Neural crest cell (in vitro differentiated cells): Measurements from ENCODE around the gene DMRTB1. TPM values are rescaled to one million over a fixed set of nuclear protein-coding genes. Genes with fewer than 3 reads are reported as not detected.
"Not testable (repeated sequence)": the region's sequence is repeated elsewhere in the genome, so short reads cannot be mapped to it uniquely, and the experiment has no call there.

Source experiments
- DNase-seq: peaks from one replicate; pipeline ENCODE4 v3.0.0; 2021; ENCODE audit warnings: low read depth, mixed read lengths, low spot score
- H3K27ac Mint-ChIP-seq: one replicate; pipeline ENCODE4 v1.8.0; 2021; ENCODE audit warnings: mild to moderate bottlenecking, mixed read lengths; ENCODE audit not compliant: unreplicated experiment
- H3K27me3 Mint-ChIP-seq: 2 replicates; pipeline ENCODE4 v1.8.0; 2021; ENCODE audit warnings: low read depth, mild to moderate bottlenecking, mixed read lengths
- H3K36me3 Mint-ChIP-seq: 2 replicates; pipeline ENCODE4 v1.8.0; 2021; ENCODE audit warnings: low read depth, mild to moderate bottlenecking, mixed read lengths
- H3K4me1 Mint-ChIP-seq: 2 replicates; pipeline ENCODE4 v1.8.0; 2021; ENCODE audit warnings: mixed read lengths
- H3K4me3 Mint-ChIP-seq: one replicate; pipeline ENCODE4 v1.8.0; 2021; ENCODE audit warnings: mild to moderate bottlenecking, mixed read lengths
- H3K9me3 Mint-ChIP-seq: 2 replicates; pipeline ENCODE4 v1.8.0; 2021; ENCODE audit warnings: mixed read lengths
- total RNA-seq: library from RNA; stranded (reverse); gene quantifications from 2 replicates; pipeline ENCODE4 v1.2.1, GENCODE V29; 2021
- TF ChIP-seq, protein P1 (sequence below): fragments of 200-600 bp; sonication (generic); conservative IDR thresholded peaks from 2 replicates; pipeline ENCODE4 v1.5.0; 2021; ENCODE audit warnings: antibody characterized with exemption, mild to moderate bottlenecking

The DMRTB1 gene
- total RNA-seq, 1 donor from 2014 or later, result not detected

DNA sequence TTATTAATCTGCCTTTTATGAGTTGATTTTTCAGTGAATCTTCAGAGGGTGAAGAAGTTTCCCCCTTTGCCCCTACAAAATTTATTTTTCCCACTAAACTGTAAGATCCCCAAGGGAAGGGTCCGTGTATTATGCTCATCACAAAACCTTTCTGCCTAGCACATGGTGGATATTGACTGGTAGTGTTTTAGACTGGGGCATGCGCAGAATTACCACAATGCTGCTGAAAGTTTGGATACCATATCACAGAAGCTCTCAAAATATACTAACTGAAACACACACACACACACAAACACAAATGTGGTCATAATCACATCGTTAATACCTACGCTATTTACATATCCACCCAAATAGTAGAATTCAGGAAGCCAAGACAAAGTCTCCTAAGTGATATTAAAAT, 28.0 kb upstream of the DMRTB1 start:
- DNase-seq, result no peak
- TF ChIP-seq, protein P1, sequence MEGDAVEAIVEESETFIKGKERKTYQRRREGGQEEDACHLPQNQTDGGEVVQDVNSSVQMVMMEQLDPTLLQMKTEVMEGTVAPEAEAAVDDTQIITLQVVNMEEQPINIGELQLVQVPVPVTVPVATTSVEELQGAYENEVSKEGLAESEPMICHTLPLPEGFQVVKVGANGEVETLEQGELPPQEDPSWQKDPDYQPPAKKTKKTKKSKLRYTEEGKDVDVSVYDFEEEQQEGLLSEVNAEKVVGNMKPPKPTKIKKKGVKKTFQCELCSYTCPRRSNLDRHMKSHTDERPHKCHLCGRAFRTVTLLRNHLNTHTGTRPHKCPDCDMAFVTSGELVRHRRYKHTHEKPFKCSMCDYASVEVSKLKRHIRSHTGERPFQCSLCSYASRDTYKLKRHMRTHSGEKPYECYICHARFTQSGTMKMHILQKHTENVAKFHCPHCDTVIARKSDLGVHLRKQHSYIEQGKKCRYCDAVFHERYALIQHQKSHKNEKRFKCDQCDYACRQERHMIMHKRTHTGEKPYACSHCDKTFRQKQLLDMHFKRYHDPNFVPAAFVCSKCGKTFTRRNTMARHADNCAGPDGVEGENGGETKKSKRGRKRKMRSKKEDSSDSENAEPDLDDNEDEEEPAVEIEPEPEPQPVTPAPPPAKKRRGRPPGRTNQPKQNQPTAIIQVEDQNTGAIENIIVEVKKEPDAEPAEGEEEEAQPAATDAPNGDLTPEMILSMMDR, result no peak
- H3K27me3 Mint-ChIP-seq, result peaks cover 4% of the 10 kb centered on the region
- peaks cover 12% of the 10 kb centered on the region for H3K4me1 Mint-ChIP-seq
- H3K36me3 Mint-ChIP-seq, result no peaks in the 10 kb centered on the region
- H3K4me3 Mint-ChIP-seq, result no peak overlapping the region
- H3K9me3 Mint-ChIP-seq, result peaks cover 4% of the 10 kb centered on the region
- no peak overlapping the region for H3K27ac Mint-ChIP-seq

DNA sequence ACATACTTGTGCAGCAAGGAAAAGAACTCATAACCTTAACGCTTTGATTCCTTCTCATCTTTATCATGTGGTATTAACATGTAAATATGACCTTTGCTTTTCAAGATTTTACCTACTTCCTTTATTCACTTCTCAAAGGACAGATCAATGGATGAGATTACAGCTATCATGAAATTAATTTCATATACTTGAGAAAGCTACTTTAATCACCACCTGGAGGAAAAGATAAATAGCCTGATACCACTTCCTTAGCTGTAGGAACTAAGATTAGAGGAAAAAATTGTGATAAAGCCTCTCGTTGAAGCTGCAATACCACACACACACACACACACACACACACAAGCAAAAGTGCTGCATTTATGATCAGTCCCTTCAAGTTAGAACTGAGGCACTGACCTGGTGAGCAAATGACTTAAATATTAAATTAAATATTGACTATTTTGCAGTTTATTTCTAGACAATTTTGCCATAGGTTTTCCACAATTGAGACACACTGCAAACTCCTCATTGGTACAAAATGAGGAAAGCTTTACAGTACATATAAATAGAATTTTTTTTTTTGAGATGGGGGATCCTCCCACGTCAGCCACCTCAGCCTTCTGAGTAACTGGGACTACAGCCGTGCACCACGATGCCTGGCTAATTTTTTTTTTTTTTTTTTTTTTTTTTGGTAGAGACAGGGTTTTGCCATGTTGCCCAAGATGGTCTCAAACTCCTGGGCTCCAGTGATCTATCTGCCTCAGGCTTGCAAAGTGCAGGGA, 27.2 kb upstream of the DMRTB1 start:
- Mint-ChIP-seq H3K27me3 (peaks cover 7% of the 10 kb centered on the region), H3K4me3 (no peak overlapping the region), H3K9me3 (peaks cover 4% of the 10 kb centered on the region), H3K27ac (no peak overlapping the region), H3K4me1 (peaks cover 12% of the 10 kb centered on the region), H3K36me3 (no peaks in the 10 kb centered on the region)
- no peak for DNase-seq
- TF ChIP-seq, protein P1, result no peak

DNA sequence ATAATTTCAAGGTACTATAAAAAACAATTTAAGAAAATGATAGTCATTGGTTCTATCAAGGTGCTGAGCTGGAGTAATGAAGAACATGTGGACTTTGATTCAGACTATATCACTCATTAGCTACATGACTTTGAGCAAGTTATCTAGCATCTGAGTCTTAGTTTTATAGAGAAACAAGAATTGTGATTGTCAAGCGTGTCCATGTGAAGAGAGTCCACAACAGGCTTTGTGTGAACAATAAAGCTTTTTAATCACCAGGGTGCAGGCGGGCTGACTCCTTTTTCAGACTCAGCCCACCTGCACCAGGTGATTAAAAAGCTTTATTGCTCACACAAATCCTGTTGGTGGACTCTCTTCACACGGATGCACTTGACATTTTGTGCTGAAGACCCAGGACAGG, 26.6 kb upstream of the DMRTB1 start:
- Mint-ChIP-seq H3K27me3 (peaks cover 7% of the 10 kb centered on the region), H3K36me3 (no peaks in the 10 kb centered on the region), H3K4me1 (peaks cover 15% of the 10 kb centered on the region), H3K27ac (no peak overlapping the region), H3K9me3 (peaks cover 4% of the 10 kb centered on the region), H3K4me3 (no peak overlapping the region)
- DNase-seq, result no peak
- TF ChIP-seq, protein P1, result no peak

DNA sequence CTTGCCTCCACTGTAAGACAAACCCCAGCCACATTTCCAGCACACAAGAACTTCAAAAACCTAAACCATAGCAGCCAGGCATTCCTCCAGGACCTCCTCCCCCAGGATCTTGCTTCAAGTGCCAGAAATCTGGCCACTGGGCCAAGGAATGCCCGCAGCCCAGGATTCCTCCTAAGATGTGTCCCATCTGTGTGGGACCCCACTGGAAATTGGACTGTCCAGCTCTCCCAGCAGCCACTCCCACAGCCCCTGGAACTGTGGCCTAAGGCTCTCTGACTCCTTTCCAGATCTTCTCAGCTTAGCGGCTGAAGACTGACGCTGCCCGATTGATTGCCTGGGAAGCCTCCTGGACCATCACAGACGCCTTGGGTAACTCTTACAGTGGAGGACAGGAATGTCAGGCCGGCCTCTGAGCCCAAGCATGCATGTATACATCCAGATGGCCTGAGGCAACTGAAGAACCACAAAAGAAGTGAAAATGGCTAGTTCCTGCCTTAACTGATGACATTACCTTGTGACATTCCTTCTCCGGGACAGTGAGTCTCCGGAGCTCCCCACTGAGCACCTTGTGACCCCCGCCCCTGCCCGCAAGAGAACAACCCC, 24.7 kb upstream of the DMRTB1 start:
- H3K27ac Mint-ChIP-seq, H3K4me3 Mint-ChIP-seq, DNase-seq, H3K36me3 Mint-ChIP-seq, H3K27me3 Mint-ChIP-seq: not testable (repeated sequence)
- Mint-ChIP-seq H3K9me3 (peaks cover 11% of the 10 kb centered on the region), H3K4me1 (peaks cover 17% of the 10 kb centered on the region)

DNA sequence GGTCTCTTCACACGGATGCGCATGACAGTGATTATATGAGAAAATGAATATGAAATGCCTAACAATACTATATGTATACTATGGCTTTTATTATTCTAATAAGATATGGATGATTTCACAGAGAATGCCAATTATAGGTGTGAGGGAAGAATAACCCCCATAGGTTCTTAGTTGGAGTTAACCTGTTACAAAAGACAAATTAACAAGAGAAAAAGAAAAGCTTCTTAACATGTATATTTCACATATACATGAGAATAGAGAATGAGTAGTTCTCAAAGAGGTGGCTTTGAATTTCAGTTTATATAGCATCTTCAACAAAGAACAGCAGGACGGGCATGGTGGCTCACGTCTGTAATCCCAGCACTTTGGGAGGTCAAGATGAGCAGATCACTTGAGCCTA, 24.0 kb upstream of the DMRTB1 start:
- H3K36me3 Mint-ChIP-seq, result peaks cover 3% of the 10 kb centered on the region
- TF ChIP-seq, protein P1, result no peak
- no peak for DNase-seq
- H3K9me3 Mint-ChIP-seq, result peaks cover 11% of the 10 kb centered on the region
- no peak overlapping the region for H3K4me3 Mint-ChIP-seq
- H3K27me3 Mint-ChIP-seq, result peaks cover 7% of the 10 kb centered on the region
- no peak overlapping the region for H3K27ac Mint-ChIP-seq
- H3K4me1 Mint-ChIP-seq, result peaks cover 17% of the 10 kb centered on the region
